ENCODE results near the gene KIAA0040. TPM values are rescaled to one million over a fixed set of nuclear protein-coding genes. Genes with fewer than 3 reads are reported as not detected.

The KIAA0040 gene
- total RNA-seq (2012; rRNA removed): under 0.01 and 0.22 TPM in 2 replicates

- Histone ChIP-seq H3K36me3 (ENCODE audit: insufficient read depth, low read length) (no peaks in the 10 kb centered on the region), H3K27me3 (ENCODE audit: control insufficient read depth, insufficient read depth, low read length) (peaks cover 47% of the 10 kb centered on the region), H3K4me2 (ENCODE audit: low read length) (peak within 1 kb of the TSS; percentile 87), H3K9me3 (replicated peaks; ENCODE audit: low read length) (no peaks in the 10 kb centered on the region), H3K4me1 (ENCODE audit: control insufficient read depth, insufficient read depth, low read length) (peaks cover 13% of the 10 kb centered on the region), H3K9ac (ENCODE audit: low read depth, low read length) (peak within 1 kb of the TSS; percentile 20), H3K4me3 (ENCODE audit: low read length) (peak within 1 kb of the TSS; percentile 68)
These were observed at the start of gene KIAA0040 for GRCh38 chr1:175192630-175193526. Gene KIAA0040 (minus strand): TSS chr1:175192776. CDS start chr1:175161013, 31,763 bp downstream.

GRCh38 chr1:175237389-175237788, 44.8 kb upstream of the KIAA0040 start:
- Histone ChIP-seq H3K4me2 (ENCODE audit: low read length) (no peak overlapping the region), H3K9ac (ENCODE audit: low read depth, low read length) (no peak overlapping the region), H3K27me3 (ENCODE audit: control insufficient read depth, insufficient read depth, low read length) (no peaks in the 10 kb centered on the region), H3K4me3 (ENCODE audit: low read length) (no peak overlapping the region), H3K9me3 (replicated peaks; ENCODE audit: low read length) (no peaks in the 10 kb centered on the region), H3K36me3 (ENCODE audit: insufficient read depth, low read length) (no peaks in the 10 kb centered on the region), H3K4me1 (ENCODE audit: control insufficient read depth, insufficient read depth, low read length) (no peaks in the 10 kb centered on the region)

DNA sequence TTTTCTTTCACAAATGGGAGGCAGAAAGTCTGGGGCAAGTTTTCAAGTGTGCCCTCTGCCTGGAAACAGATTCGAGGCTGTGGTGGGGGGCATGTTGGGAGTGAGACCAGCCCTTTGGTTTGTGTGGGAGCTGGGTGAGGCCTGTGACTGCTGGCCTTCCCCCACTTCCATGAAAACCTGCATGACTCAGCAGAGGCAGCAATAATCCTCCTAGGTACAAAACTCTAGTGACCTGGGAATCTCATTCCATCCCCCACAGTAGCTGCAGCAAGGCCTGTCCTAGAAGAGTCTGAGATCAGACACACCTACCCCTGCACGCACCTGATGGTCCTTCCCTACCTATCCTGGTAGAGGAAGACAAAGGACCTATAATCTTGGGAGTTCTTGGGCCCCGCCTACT, 42.1 kb upstream of the KIAA0040 start:
- H3K9me3 ChIP-seq (replicated peaks; ENCODE audit: low read length): no peaks in the 10 kb centered on the region

GRCh38 chr1:175232335-175232734, 39.8 kb upstream of the KIAA0040 start:
- Histone ChIP-seq H3K9me3 (replicated peaks; ENCODE audit: low read length) (no peaks in the 10 kb centered on the region), H3K36me3 (ENCODE audit: insufficient read depth, low read length) (no peaks in the 10 kb centered on the region), H3K4me3 (ENCODE audit: low read length) (no peak overlapping the region), H3K27me3 (ENCODE audit: control insufficient read depth, insufficient read depth, low read length) (no peaks in the 10 kb centered on the region), H3K4me1 (ENCODE audit: control insufficient read depth, insufficient read depth, low read length) (no peaks in the 10 kb centered on the region), H3K9ac (ENCODE audit: low read depth, low read length) (no peak overlapping the region), H3K4me2 (ENCODE audit: low read length) (no peak overlapping the region)

More for the DNA sequence above, 42.1 kb upstream of the KIAA0040 start:
- Histone ChIP-seq H3K4me2 (ENCODE audit: low read length) (no peak overlapping the region), H3K27me3 (ENCODE audit: control insufficient read depth, insufficient read depth, low read length) (no peaks in the 10 kb centered on the region), H3K36me3 (ENCODE audit: insufficient read depth, low read length) (no peaks in the 10 kb centered on the region), H3K4me1 (ENCODE audit: control insufficient read depth, insufficient read depth, low read length) (no peaks in the 10 kb centered on the region), H3K9ac (ENCODE audit: low read depth, low read length) (no peak overlapping the region), H3K4me3 (ENCODE audit: low read length) (no peak overlapping the region)

- H3K9ac ChIP-seq (ENCODE audit: low read depth, low read length): no peak overlapping the region
- H3K4me2 ChIP-seq (ENCODE audit: low read length): no peak overlapping the region
- H3K4me3 ChIP-seq (ENCODE audit: low read length): no peak overlapping the region
- H3K27me3 ChIP-seq (ENCODE audit: control insufficient read depth, insufficient read depth, low read length): no peaks in the 10 kb centered on the region
- no peaks in the 10 kb centered on the region for H3K9me3 ChIP-seq (replicated peaks; ENCODE audit: low read length)
- no peaks in the 10 kb centered on the region for H3K4me1 ChIP-seq (ENCODE audit: control insufficient read depth, insufficient read depth, low read length)
- H3K36me3 ChIP-seq (ENCODE audit: insufficient read depth, low read length): no peaks in the 10 kb centered on the region
These were observed 33.2 kb upstream of the KIAA0040 start for GRCh38 chr1:175225805-175226129.

- H3K9me3 ChIP-seq (replicated peaks; ENCODE audit: low read length): no peaks in the 10 kb centered on the region
- no peak overlapping the region for H3K4me3 ChIP-seq (ENCODE audit: low read length)
- H3K4me2 ChIP-seq (ENCODE audit: low read length): no peak overlapping the region
- no peaks in the 10 kb centered on the region for H3K4me1 ChIP-seq (ENCODE audit: control insufficient read depth, insufficient read depth, low read length)
- H3K9ac ChIP-seq (ENCODE audit: low read depth, low read length): no peak overlapping the region
- H3K36me3 ChIP-seq (ENCODE audit: insufficient read depth, low read length): no peaks in the 10 kb centered on the region
- H3K27me3 ChIP-seq (ENCODE audit: control insufficient read depth, insufficient read depth, low read length): no peaks in the 10 kb centered on the region
These were observed 29.8 kb upstream of the KIAA0040 start for GRCh38 chr1:175222296-175222938.

- Histone ChIP-seq H3K36me3 (ENCODE audit: insufficient read depth, low read length) (no peaks in the 10 kb centered on the region), H3K9ac (ENCODE audit: low read depth, low read length) (no peak overlapping the region), H3K4me2 (ENCODE audit: low read length) (no peak overlapping the region), H3K27me3 (ENCODE audit: control insufficient read depth, insufficient read depth, low read length) (no peaks in the 10 kb centered on the region), H3K9me3 (replicated peaks; ENCODE audit: low read length) (no peaks in the 10 kb centered on the region), H3K4me3 (ENCODE audit: low read length) (no peak overlapping the region), H3K4me1 (ENCODE audit: control insufficient read depth, insufficient read depth, low read length) (no peaks in the 10 kb centered on the region)
These were observed 29.1 kb upstream of the KIAA0040 start for GRCh38 chr1:175221557-175222175.

GRCh38 chr1:175220853-175221556, 28.4 kb upstream of the KIAA0040 start:
- no peak overlapping the region for H3K9ac ChIP-seq (ENCODE audit: low read depth, low read length)
- no peaks in the 10 kb centered on the region for H3K4me1 ChIP-seq (ENCODE audit: control insufficient read depth, insufficient read depth, low read length)
- no peak overlapping the region for H3K4me2 ChIP-seq (ENCODE audit: low read length)
- no peaks in the 10 kb centered on the region for H3K36me3 ChIP-seq (ENCODE audit: insufficient read depth, low read length)
- no peak overlapping the region for H3K4me3 ChIP-seq (ENCODE audit: low read length)
- H3K9me3 ChIP-seq (replicated peaks; ENCODE audit: low read length): no peaks in the 10 kb centered on the region
- H3K27me3 ChIP-seq (ENCODE audit: control insufficient read depth, insufficient read depth, low read length): no peaks in the 10 kb centered on the region

- H3K4me1 ChIP-seq (ENCODE audit: control insufficient read depth, insufficient read depth, low read length): no peaks in the 10 kb centered on the region
- H3K4me3 ChIP-seq (ENCODE audit: low read length): no peak overlapping the region
- no peaks in the 10 kb centered on the region for H3K27me3 ChIP-seq (ENCODE audit: control insufficient read depth, insufficient read depth, low read length)
- H3K9ac ChIP-seq (ENCODE audit: low read depth, low read length): no peak overlapping the region
- no peak overlapping the region for H3K4me2 ChIP-seq (ENCODE audit: low read length)
- H3K36me3 ChIP-seq (ENCODE audit: insufficient read depth, low read length): no peaks in the 10 kb centered on the region
- no peaks in the 10 kb centered on the region for H3K9me3 ChIP-seq (replicated peaks; ENCODE audit: low read length)
These were observed 27.2 kb upstream of the KIAA0040 start for GRCh38 chr1:175219774-175220173.

- no peaks in the 10 kb centered on the region for H3K9me3 ChIP-seq (replicated peaks; ENCODE audit: low read length)
- no peak overlapping the region for H3K4me2 ChIP-seq (ENCODE audit: low read length)
- H3K36me3 ChIP-seq (ENCODE audit: insufficient read depth, low read length): no peaks in the 10 kb centered on the region
- no peaks in the 10 kb centered on the region for H3K4me1 ChIP-seq (ENCODE audit: control insufficient read depth, insufficient read depth, low read length)
- no peaks in the 10 kb centered on the region for H3K27me3 ChIP-seq (ENCODE audit: control insufficient read depth, insufficient read depth, low read length)
- H3K4me3 ChIP-seq (ENCODE audit: low read length): no peak overlapping the region
- H3K9ac ChIP-seq (ENCODE audit: low read depth, low read length): no peak overlapping the region
These were observed 26.3 kb upstream of the KIAA0040 start for GRCh38 chr1:175218786-175219434.

All from skeletal muscle satellite cell (primary cell).